K562 (cell line): Measurements from ENCODE around the gene SVEP1. TPM values are rescaled to one million over a fixed set of nuclear protein-coding genes. Genes with fewer than 3 reads are reported as not detected.

Experiments
- ATAC-seq: fragments of 200-7000 bp; cut with Tn5 transposase; 3 replicates; pipeline ENCODE4 v1.9.1; 2020; ENCODE audit warnings: moderate library complexity
- BruUV-seq: library from RNA; stranded (reverse); fragments of 400-500 nt; replicated peaks from 2 replicates; lab custom pipeline; 2021; lab: Mats Ljungman, UMichigan
- CTCF ChIA-PET: fragments of 300-600 bp; formaldehyde crosslinking; extraction: SDS; loops from one replicate; lab custom pipeline; 2021; ENCODE audit warnings: low intra/inter-chr PET ratio; lab: Yijun Ruan, JAX
- POLR2A ChIA-PET: fragments of 300-600, 350-650 bp; sonication (Branson Sonifier 250); formaldehyde crosslinking; extraction: SDS; loops from one replicate; lab custom pipeline; 2021; ENCODE audit warnings: antibody characterized with exemption, inconsistent platforms; lab: Yijun Ruan, JAX
- DNase-seq, 4 experiments: peaks; one replicate each; pipeline versions ENCODE4 v3.0.0 to v3.0.0-alpha.2; 2011 to 2018; ENCODE audit warnings: low spot score in 3 of 4, mixed read lengths in 3 of 4; ENCODE audit errors: extremely low read depth in 1 of 4
- FAIRE-seq: peaks from 2 replicates; lab custom pipeline; 2011; peaks lifted over from hg19 to GRCh38; lab: Jason Lieb, UNC
- H2AFZ ChIP-seq: 2 replicates; pipeline ENCODE4 v1.6.0; 2011; ENCODE audit warnings: low read depth, low read length, control low read depth, inconsistent platforms
- H3K27ac ChIP-seq: fragments of 200-600 bp; 3 replicates; pipeline ENCODE4 v1.8.0; 2011; ENCODE audit warnings: low read depth, mild to moderate bottlenecking, control low read depth, inconsistent platforms, low read length, moderate library complexity, mixed read lengths; ENCODE audit errors: extremely low read depth
- H3K27me3 ChIP-seq, 2 experiments: fragments of 300-600 bp in 1 of 2; 2 replicates in 1 of 2; 3 replicates in 1 of 2; pipeline versions ENCODE4 v1.6.0 to v1.8.0; 2011; ENCODE audit warnings: inconsistent platforms in 2 of 2, low read length in 2 of 2, mild to moderate bottlenecking in 1 of 2, mixed read lengths in 1 of 2, moderate library complexity in 1 of 2; ENCODE audit not compliant: control insufficient read depth in 2 of 2, insufficient read depth in 2 of 2
- H3K36me3 ChIP-seq: fragments of 300-600 bp; 3 replicates; pipeline ENCODE4 v1.8.0; 2011; ENCODE audit warnings: mild to moderate bottlenecking, low read length, inconsistent platforms; ENCODE audit not compliant: control insufficient read depth, insufficient read depth
- H3K4me1 ChIP-seq, 2 experiments: fragments of 200-600 bp in 1 of 2; replicated peaks in 1 of 2; 2 replicates in 1 of 2; 3 replicates in 1 of 2; pipeline versions ENCODE4 v1.5.1 to v1.8.0; 2011; ENCODE audit warnings: inconsistent platforms in 2 of 2, low read length in 2 of 2, mild to moderate bottlenecking in 1 of 2, mixed read lengths in 1 of 2, moderate library complexity in 1 of 2; ENCODE audit not compliant: control insufficient read depth in 2 of 2, insufficient read depth in 2 of 2
- H3K4me2 ChIP-seq: 2 replicates; pipeline ENCODE4 v1.6.1; 2011; ENCODE audit warnings: low read length, control low read depth, inconsistent platforms, mixed read lengths; ENCODE audit not compliant: insufficient read depth
- H3K4me3 ChIP-seq: fragments of 200-600 bp; sonication (generic), shearing (Covaris generic); 2 replicates; pipeline ENCODE4 v1.5.1; 2016; ENCODE audit warnings: control low read depth, inconsistent platforms
- H3K79me2 ChIP-seq: fragments of 200-600 bp; 3 replicates; pipeline ENCODE4 v1.8.0; 2011; ENCODE audit warnings: low read length, inconsistent platforms; ENCODE audit not compliant: control insufficient read depth, insufficient read depth
- H3K9ac ChIP-seq, 2 experiments: 2 replicates each; pipeline versions ENCODE4 v1.6.0 to v1.6.1; 2011; ENCODE audit warnings: low read depth in 2 of 2, low read length in 2 of 2, control low read depth in 1 of 2, inconsistent platforms in 1 of 2, mild to moderate bottlenecking in 1 of 2, mixed read lengths in 1 of 2; ENCODE audit not compliant: insufficient read depth in 1 of 2
- H3K9me1 ChIP-seq: one replicate; pipeline ENCODE4 v1.6.0; 2011; ENCODE audit warnings: inconsistent platforms, mild to moderate bottlenecking, low read length, moderate library complexity; ENCODE audit not compliant: control insufficient read depth, insufficient read depth
- H3K9me3 ChIP-seq: replicated peaks from 2 replicates; pipeline ENCODE4 v1.5.1; 2011; ENCODE audit warnings: low read depth, low read length, inconsistent platforms; ENCODE audit not compliant: control insufficient read depth, insufficient read depth
- H4K20me1 ChIP-seq: replicated peaks from 2 replicates; pipeline ENCODE4 v1.6.1; 2011; ENCODE audit warnings: low read length, inconsistent platforms, mixed read lengths; ENCODE audit not compliant: control insufficient read depth, insufficient read depth
- CSDE1 ChIP-seq, 2 experiments: fragments of 450-650 bp; IDR thresholded peaks; 2 replicates each; pipeline ENCODE4 v1.6.1; 2016; ENCODE audit warnings: mild to moderate bottlenecking in 1 of 2
- HDAC3 ChIP-seq: fragments of 450-650 bp; IDR thresholded peaks from 2 replicates; pipeline ENCODE4 v1.6.1; 2018; ENCODE audit warnings: borderline replicate concordance, mild to moderate bottlenecking, moderate library complexity; ENCODE audit not compliant: partially characterized antibody
- HDGF ChIP-seq: fragments of 450-650 bp; IDR thresholded peaks from 2 replicates; pipeline ENCODE4 v1.6.1; 2016
- NCOR1 ChIP-seq: fragments of 450-650 bp; IDR thresholded peaks from 2 replicates; pipeline ENCODE4 v1.6.1; 2016; ENCODE audit warnings: mild to moderate bottlenecking, moderate library complexity
- SREBF2 ChIP-seq: sonication (generic); formaldehyde crosslinking; IDR thresholded peaks from 2 replicates; pipeline ENCODE4 v1.4.0; 2020; ENCODE audit warnings: mild to moderate bottlenecking, missing genetic modification reagents
- ZC3H8 ChIP-seq: fragments of 450-650 bp; IDR thresholded peaks from 2 replicates; pipeline ENCODE4 v1.6.1; 2017
- ZNF274 ChIP-seq: IDR thresholded peaks from 2 replicates; pipeline ENCODE4 v1.6.1; 2011; ENCODE audit warnings: low read depth, mild to moderate bottlenecking, low read length, moderate library complexity, borderline replicate concordance
- ZNF696 ChIP-seq: fragments of 250-450 bp; sonication (Bioruptor Pico); conservative IDR thresholded peaks from 2 replicates; pipeline ENCODE4 v1.4.0; 2020; ENCODE audit warnings: mild to moderate bottlenecking, moderate library complexity
- WGBS: fragments of 100-300 bp; shearing (Covaris generic); methylation state at CpG from one replicate; pipeline ENCODE4 v1.1.6; 2016; ENCODE audit warnings: low coverage, mixed read lengths; ENCODE audit not compliant: insufficient coverage; ENCODE audit errors: missing lambda C conversion rate; 5-methylcytosine and 5-hydroxymethylcytosine counted together
- in situ Hi-C: fragments of 300-500 bp; cut with MboI; formaldehyde crosslinking; loops from 4 replicates; pipeline ENCODE4 v1.15.0; 2018; ENCODE audit warnings: inconsistent platforms, mixed read lengths
- intact Hi-C: fragments of 100-400 bp; cut with micrococcal nuclease; formaldehyde crosslinking; loops from 2 replicates; pipeline ENCODE4 v1.14.2; 2022
- polyA plus RNA-seq, 8 experiments: library from polyadenylated mRNA; depleted of rRNA in 4 of 8; stranded (reverse) in 5 of 8; unstranded in 3 of 8; fragments of >200 nt; fragmentation: Nextera tagmentation in 2 of 8; fragmentation: Illumina TruSeq in 1 of 8; extraction: Ambion mirVana in 2 of 8; extraction: Trizol in 1 of 8; gene quantifications; 2 replicates each; pipeline versions ENCODE4 v1.2.1 to v1.2.3, GENCODE V29; 2011 to 2014; ENCODE audit warnings: inconsistent platforms in 1 of 8, missing spikeins in 1 of 8
- total RNA-seq, 7 experiments: library from RNA; depleted of rRNA in 6 of 7; stranded (reverse); fragments of >200 nt in 6 of 7; fragmentation: Illumina TruSeq in 2 of 7; extraction: Trizol in 2 of 7; gene quantifications; 2 replicates each; pipeline versions ENCODE4 v1.2.1 to v1.2.3, GENCODE V29; 2011 to 2021; ENCODE audit warnings: low replicate concordance in 1 of 7
- TF ChIP-seq, protein P1 (sequence below), 2 experiments: fragments of 450-650 bp; conservative IDR thresholded peaks; 2 replicates each; pipeline ENCODE4 v1.6.1; 2017; ENCODE audit warnings: mild to moderate bottlenecking in 2 of 2, moderate library complexity in 2 of 2
- TF ChIP-seq, protein P2 (sequence below): fragments of 250-450 bp; sonication (Bioruptor Pico); IDR thresholded peaks from 2 replicates; pipeline ENCODE4 v1.8.0; 2021; ENCODE audit warnings: mild to moderate bottlenecking, moderate library complexity
- TF ChIP-seq, protein P3 (sequence below): fragments of 150-350 bp; conservative IDR thresholded peaks from 2 replicates; pipeline ENCODE4 v1.6.1; 2014; ENCODE audit warnings: low read length

Gene SVEP1
- total and polyA plus RNA-seq, 9 of the 15 experiments (the other 6 are each of a cell fraction or from before 2014, with no cell fraction given), result 0.20 to 0.84 (median 0.43) TPM

DNA sequence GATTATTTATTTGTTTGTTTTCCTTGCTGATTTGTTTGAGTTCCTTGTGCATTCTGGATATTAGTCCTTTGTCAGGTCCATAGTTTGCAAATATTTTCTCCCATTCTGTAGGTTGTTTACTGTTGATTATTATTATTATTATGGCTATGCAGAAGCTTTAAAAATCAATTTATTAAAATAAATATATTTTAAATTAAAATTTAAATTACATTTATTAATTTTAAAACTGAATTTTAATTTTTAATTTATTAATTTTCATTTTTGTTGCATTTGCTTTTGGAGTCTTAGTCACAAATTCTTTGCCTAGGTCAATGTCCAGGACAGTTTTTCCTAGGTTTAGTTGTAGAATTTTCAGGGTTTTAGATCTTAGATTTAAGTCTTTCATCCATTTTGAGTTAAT, 50.9 kb downstream of the SVEP1 start:
- no peak for ATAC-seq
- Histone ChIP-seq H3K36me3 (no peaks in the 10 kb centered on the region), H3K9me1 (no peaks in the 10 kb centered on the region), H3K27me3 (no peaks in the 10 kb centered on the region), H3K4me3 (no peak overlapping the region), H3K79me2 (no peaks in the 10 kb centered on the region), H3K9me3 (no peaks in the 10 kb centered on the region), H3K27ac (no peak overlapping the region), H2AFZ (no peak overlapping the region), H4K20me1 (no peaks in the 10 kb centered on the region), H3K9ac (no peak overlapping the region), H3K4me2 (no peak overlapping the region), H3K4me1 (no peaks in the 10 kb centered on the region)
- no peak for FAIRE-seq
- BruUV-seq, result no TSS peak
- ChIA-PET POLR2A (interaction anchor here (1.4 kb wide), 1 partner anchor 10 kb away, joined by 4 read pairs; no protein-coding TSS in a partner anchor), CTCF (no interaction called here)
- intact Hi-C loops, result no loop called here
- in situ Hi-C loops, result no loop called here
- no peak for DNase-seq
- TF ChIP-seq ZC3H8, result no peak
- no peak for TF ChIP-seq HDGF
- TF ChIP-seq HDAC3, result no peak
- TF ChIP-seq NCOR1, result no peak

DNA sequence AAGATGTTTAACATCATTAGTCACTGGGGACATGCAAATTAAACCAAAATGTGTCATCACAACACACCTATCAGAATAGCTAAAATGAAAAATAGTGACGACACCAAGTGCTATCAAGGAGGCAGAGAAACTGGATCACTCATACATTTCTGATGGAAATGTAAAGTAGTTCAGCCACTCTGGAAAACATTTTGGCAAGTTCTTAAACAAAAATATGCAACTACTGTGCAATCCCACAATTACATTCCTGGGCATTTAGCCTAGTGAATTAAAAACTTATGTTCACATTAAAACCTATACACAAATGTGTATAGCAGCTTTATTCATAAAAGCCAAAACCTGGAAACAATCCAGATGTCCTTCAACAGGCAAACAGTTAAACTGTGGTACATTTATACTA, 53.1 kb downstream of the SVEP1 start:
- no peak overlapping the region for H3K27ac ChIP-seq
- no peaks in the 10 kb centered on the region for H3K9me3 ChIP-seq
- no peak overlapping the region for H3K4me3 ChIP-seq
- intact Hi-C loops (no loop called here), in situ Hi-C loops (no loop called here)
- CTCF ChIA-PET, result no interaction called here
- 0% methylated on average over 1 of the region's 1 CpG for WGBS
- ATAC-seq (no peak), FAIRE-seq (no peak), DNase-seq (no peak)
- BruUV-seq, result no TSS peak
- POLR2A ChIA-PET, result no interaction called here
- no peaks in the 10 kb centered on the region for H3K79me2 ChIP-seq
- no peak overlapping the region for H2AFZ ChIP-seq
- no peaks in the 10 kb centered on the region for H3K36me3 ChIP-seq
- no peaks in the 10 kb centered on the region for H4K20me1 ChIP-seq
- H3K4me1 ChIP-seq, result no peaks in the 10 kb centered on the region
- H3K9ac ChIP-seq, result no peak overlapping the region
- H3K4me2 ChIP-seq, result no peak overlapping the region
- H3K27me3 ChIP-seq, result no peaks in the 10 kb centered on the region
- H3K9me1 ChIP-seq, result no peaks in the 10 kb centered on the region
- TF ChIP-seq ZNF696 (CRISPR knock-in tag) (no peak), ZNF274 (no peak), CSDE1 (IDR thresholded peaks at IDR 0.05) (no peak), SREBF2 (CRISPR knock-in tag) (no peak)
- TF ChIP-seq, protein P1, sequence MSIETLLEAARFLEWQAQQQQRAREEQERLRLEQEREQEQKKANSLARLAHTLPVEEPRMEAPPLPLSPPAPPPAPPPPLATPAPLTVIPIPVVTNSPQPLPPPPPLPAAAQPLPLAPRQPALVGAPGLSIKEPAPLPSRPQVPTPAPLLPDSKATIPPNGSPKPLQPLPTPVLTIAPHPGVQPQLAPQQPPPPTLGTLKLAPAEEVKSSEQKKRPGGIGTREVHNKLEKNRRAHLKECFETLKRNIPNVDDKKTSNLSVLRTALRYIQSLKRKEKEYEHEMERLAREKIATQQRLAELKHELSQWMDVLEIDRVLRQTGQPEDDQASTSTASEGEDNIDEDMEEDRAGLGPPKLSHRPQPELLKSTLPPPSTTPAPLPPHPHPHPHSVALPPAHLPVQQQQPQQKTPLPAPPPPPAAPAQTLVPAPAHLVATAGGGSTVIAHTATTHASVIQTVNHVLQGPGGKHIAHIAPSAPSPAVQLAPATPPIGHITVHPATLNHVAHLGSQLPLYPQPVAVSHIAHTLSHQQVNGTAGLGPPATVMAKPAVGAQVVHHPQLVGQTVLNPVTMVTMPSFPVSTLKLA (conservative IDR thresholded peaks at IDR 0.05), result no peak
- TF ChIP-seq, protein P2, sequence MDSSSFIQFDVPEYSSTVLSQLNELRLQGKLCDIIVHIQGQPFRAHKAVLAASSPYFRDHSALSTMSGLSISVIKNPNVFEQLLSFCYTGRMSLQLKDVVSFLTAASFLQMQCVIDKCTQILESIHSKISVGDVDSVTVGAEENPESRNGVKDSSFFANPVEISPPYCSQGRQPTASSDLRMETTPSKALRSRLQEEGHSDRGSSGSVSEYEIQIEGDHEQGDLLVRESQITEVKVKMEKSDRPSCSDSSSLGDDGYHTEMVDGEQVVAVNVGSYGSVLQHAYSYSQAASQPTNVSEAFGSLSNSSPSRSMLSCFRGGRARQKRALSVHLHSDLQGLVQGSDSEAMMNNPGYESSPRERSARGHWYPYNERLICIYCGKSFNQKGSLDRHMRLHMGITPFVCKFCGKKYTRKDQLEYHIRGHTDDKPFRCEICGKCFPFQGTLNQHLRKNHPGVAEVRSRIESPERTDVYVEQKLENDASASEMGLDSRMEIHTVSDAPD, result no peak
- TF ChIP-seq, protein P3, sequence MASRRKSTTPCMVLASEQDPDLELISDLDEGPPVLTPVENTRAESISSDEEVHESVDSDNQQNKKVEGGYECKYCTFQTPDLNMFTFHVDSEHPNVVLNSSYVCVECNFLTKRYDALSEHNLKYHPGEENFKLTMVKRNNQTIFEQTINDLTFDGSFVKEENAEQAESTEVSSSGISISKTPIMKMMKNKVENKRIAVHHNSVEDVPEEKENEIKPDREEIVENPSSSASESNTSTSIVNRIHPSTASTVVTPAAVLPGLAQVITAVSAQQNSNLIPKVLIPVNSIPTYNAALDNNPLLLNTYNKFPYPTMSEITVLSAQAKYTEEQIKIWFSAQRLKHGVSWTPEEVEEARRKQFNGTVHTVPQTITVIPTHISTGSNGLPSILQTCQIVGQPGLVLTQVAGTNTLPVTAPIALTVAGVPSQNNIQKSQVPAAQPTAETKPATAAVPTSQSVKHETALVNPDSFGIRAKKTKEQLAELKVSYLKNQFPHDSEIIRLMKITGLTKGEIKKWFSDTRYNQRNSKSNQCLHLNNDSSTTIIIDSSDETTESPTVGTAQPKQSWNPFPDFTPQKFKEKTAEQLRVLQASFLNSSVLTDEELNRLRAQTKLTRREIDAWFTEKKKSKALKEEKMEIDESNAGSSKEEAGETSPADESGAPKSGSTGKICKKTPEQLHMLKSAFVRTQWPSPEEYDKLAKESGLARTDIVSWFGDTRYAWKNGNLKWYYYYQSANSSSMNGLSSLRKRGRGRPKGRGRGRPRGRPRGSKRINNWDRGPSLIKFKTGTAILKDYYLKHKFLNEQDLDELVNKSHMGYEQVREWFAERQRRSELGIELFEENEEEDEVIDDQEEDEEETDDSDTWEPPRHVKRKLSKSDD, result no peak
